22Rv1 (cell line): ENCODE data around the gene AMY2A.
"Not testable (repeated sequence)": the region's sequence is repeated elsewhere in the genome, so short reads cannot be mapped to it uniquely, and the experiment has no call there.

ENCODE experiments used
- ZFX ChIP-seq: fragments of 450-650 bp; IDR thresholded peaks from 2 replicates; pipeline ENCODE4 v1.6.1; 2017; ENCODE audit warnings: antibody characterized with exemption, borderline replicate concordance
- TF ChIP-seq, protein P1 (sequence below): fragments of 450-650 bp; IDR thresholded peaks from 2 replicates; pipeline ENCODE4 v1.5.1; 2017; ENCODE audit warnings: mild to moderate bottlenecking

GRCh38 chr1:103654133-103654532, 36.9 kb downstream of the AMY2A start:
- TF ChIP-seq, protein P1, sequence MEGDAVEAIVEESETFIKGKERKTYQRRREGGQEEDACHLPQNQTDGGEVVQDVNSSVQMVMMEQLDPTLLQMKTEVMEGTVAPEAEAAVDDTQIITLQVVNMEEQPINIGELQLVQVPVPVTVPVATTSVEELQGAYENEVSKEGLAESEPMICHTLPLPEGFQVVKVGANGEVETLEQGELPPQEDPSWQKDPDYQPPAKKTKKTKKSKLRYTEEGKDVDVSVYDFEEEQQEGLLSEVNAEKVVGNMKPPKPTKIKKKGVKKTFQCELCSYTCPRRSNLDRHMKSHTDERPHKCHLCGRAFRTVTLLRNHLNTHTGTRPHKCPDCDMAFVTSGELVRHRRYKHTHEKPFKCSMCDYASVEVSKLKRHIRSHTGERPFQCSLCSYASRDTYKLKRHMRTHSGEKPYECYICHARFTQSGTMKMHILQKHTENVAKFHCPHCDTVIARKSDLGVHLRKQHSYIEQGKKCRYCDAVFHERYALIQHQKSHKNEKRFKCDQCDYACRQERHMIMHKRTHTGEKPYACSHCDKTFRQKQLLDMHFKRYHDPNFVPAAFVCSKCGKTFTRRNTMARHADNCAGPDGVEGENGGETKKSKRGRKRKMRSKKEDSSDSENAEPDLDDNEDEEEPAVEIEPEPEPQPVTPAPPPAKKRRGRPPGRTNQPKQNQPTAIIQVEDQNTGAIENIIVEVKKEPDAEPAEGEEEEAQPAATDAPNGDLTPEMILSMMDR, result not testable (repeated sequence)
- TF ChIP-seq ZFX, result not testable (repeated sequence)
